Vagina (tissue), 2 donors: ENCODE measurements around the gene ESRRG.

Source experiments
- POLR2A ChIP-seq, 2 donors: fragments of 450-650 bp; IDR thresholded peaks; one replicate each; pipeline ENCODE4 v1.6.1; 2017; ENCODE audit warnings: antibody characterized with exemption in 2 of 2, mild to moderate bottlenecking in 2 of 2, moderate library complexity in 2 of 2
- POLR2AphosphoS5 ChIP-seq, 2 donors: sonication (generic); formaldehyde crosslinking; IDR thresholded peaks; one replicate each; pipeline ENCODE4 v1.9.0; 2017; ENCODE audit warnings: antibody characterized with exemption in 2 of 2, mild to moderate bottlenecking in 2 of 2, low read depth in 1 of 2; ENCODE audit not compliant: insufficient read depth in 1 of 2
- TF ChIP-seq, protein P1 (sequence below), 3 experiments: fragments of 450-650 bp in 2 of 3; fragments of 200-600 bp in 1 of 3; sonication (generic) in 1 of 3; IDR thresholded peaks; one replicate each; pipeline ENCODE4 v1.5.1; 2017 to 2019; ENCODE audit warnings: antibody characterized with exemption in 3 of 3, mild to moderate bottlenecking in 2 of 3, moderate library complexity in 2 of 3

- TF ChIP-seq POLR2A (IDR thresholded peaks at IDR 0.05) (no peak), POLR2AphosphoS5 (IDR thresholded peaks at IDR 0.05; ENCODE audit: insufficient read depth in 1 of 2, low read depth in 1 of 2) (no peak)
- TF ChIP-seq, protein P1, sequence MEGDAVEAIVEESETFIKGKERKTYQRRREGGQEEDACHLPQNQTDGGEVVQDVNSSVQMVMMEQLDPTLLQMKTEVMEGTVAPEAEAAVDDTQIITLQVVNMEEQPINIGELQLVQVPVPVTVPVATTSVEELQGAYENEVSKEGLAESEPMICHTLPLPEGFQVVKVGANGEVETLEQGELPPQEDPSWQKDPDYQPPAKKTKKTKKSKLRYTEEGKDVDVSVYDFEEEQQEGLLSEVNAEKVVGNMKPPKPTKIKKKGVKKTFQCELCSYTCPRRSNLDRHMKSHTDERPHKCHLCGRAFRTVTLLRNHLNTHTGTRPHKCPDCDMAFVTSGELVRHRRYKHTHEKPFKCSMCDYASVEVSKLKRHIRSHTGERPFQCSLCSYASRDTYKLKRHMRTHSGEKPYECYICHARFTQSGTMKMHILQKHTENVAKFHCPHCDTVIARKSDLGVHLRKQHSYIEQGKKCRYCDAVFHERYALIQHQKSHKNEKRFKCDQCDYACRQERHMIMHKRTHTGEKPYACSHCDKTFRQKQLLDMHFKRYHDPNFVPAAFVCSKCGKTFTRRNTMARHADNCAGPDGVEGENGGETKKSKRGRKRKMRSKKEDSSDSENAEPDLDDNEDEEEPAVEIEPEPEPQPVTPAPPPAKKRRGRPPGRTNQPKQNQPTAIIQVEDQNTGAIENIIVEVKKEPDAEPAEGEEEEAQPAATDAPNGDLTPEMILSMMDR (IDR thresholded peaks at IDR 0.05): no peak
Observed at GRCh38 chr1:216485042-216485441, 238.2 kb downstream of the ESRRG start.
